Brain microvascular endothelial cell (primary cell): ENCODE measurements around the gene MMP20.
"Not testable (repeated sequence)": the region's sequence is repeated elsewhere in the genome, so short reads cannot be mapped to it uniquely, and the experiment has no call there.

Source experiments
- DNase-seq: peaks from one replicate; pipeline ENCODE4 v3.0.0-alpha.2; 2020
- H3K27ac ChIP-seq: fragments of 250-450 bp; sonication (Bioruptor Pico); 2 replicates; pipeline ENCODE4 v1.5.1; 2020; ENCODE audit warnings: mild to moderate bottlenecking, moderate library complexity
- H3K27me3 ChIP-seq: fragments of 250-450 bp; sonication (Bioruptor Pico); replicated peaks from 2 replicates; pipeline ENCODE4 v1.5.1; 2020; ENCODE audit warnings: mild to moderate bottlenecking
- H3K36me3 ChIP-seq: fragments of 250-450 bp; sonication (Bioruptor Pico); replicated peaks from 2 replicates; pipeline ENCODE4 v1.5.1; 2020; ENCODE audit warnings: mild to moderate bottlenecking
- H3K4me3 ChIP-seq: 2 replicates; pipeline ENCODE4 v1.5.1; 2011; ENCODE audit warnings: low read depth, mild to moderate bottlenecking, control low read depth, low read length, moderate library complexity
- in situ Hi-C: cut with HindIII; loops from 2 replicates; pipeline ENCODE4 v1.10.0; 2017; ENCODE audit warnings: low sequenced_read_pairs, low pct_ligation_motif_present
- TF ChIP-seq, protein P1 (sequence below): IDR thresholded peaks from 2 replicates; pipeline ENCODE4 v1.5.1; 2011; ENCODE audit warnings: low read depth, mild to moderate bottlenecking, moderate library complexity, low read length, control low read depth, inconsistent platforms; ENCODE audit errors: missing control alignments

MMP20 gene

DNA sequence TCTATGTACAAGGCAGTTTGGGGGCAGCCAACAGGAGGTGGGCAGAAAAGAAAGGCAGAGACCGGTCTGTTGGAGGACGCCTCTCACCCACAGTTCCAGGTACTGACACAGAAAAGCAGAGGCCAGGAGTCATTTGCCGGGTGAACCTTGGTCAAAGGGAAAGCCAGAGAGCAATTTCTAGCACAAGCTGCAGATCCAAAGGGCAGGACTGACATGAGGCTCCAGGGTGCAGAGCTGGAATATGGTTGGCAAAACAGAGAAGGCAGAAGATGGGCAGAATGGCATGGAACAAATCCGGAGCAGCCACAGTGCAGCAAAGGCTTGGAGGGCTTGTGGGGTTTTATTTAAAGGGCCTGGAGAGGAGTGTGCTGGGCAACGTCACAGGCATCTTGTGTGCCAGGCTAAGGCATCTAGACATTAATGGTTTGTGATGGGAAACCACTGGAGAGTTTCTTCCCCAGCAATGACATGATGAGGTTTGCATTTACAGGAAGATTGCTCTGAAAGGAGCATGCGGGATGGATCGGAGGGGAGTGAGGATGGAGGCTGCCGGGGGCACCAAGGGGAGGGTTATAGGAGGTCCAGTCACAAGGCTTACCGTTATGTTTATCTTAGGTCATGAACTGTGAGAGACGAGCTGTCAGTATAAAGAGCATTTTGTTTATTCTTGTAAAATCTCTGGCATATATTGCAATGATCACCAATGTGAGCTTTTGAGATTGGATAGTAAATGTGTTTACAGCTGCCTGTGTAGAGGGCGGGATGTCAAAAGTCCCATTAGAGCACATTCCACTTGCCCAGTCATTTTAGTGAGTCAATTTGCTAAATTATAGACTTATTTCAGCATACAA, 5.7 kb upstream of the MMP20 start:
- Histone ChIP-seq H3K36me3 (no peaks in the 10 kb centered on the region), H3K27ac (no peak overlapping the region), H3K4me3 (no peak overlapping the region), H3K27me3 (no peaks in the 10 kb centered on the region)
- in situ Hi-C loops: no loop called here
- TF ChIP-seq, protein P1, sequence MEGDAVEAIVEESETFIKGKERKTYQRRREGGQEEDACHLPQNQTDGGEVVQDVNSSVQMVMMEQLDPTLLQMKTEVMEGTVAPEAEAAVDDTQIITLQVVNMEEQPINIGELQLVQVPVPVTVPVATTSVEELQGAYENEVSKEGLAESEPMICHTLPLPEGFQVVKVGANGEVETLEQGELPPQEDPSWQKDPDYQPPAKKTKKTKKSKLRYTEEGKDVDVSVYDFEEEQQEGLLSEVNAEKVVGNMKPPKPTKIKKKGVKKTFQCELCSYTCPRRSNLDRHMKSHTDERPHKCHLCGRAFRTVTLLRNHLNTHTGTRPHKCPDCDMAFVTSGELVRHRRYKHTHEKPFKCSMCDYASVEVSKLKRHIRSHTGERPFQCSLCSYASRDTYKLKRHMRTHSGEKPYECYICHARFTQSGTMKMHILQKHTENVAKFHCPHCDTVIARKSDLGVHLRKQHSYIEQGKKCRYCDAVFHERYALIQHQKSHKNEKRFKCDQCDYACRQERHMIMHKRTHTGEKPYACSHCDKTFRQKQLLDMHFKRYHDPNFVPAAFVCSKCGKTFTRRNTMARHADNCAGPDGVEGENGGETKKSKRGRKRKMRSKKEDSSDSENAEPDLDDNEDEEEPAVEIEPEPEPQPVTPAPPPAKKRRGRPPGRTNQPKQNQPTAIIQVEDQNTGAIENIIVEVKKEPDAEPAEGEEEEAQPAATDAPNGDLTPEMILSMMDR: no peak
- DNase-seq: no peak

DNA sequence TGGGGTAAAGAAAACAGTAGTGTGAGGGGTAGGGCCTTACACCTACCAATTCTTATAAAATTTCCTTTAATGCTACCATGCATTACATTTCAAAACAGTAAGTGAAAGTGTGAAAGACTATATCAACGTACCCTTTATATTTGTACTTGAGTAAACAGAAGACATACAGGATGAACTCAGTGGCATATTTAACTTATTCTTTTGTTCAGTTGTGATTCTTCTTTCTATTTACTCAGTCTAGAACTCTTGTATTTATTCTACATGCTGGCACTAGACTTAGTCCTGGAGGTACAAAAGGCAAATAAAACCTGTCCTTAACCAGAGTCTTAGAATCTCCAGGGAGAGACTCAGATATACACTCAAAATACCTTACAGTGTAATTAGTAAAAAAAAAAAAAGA, 4.8 kb upstream of the MMP20 start:
- in situ Hi-C loops, DNase-seq, H3K36me3 ChIP-seq: not testable (repeated sequence)

DNA sequence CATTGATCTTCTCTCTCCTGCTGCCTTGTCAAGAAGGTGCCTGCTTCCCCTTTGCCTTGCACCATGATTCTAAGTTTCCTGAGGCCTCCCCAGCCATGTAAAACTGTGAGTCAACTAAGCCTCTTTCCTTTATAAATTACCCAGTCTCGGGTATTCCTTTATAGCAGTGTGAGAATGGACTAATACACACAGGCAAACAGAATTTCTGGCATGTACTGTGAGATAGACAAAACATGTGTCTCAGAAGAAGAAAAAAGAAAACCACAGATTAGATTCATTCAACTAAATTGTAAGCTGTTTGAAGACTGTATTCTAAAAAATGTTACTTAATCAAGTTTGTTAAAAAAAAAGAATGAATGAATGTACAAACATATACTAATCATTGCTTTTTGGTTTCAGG, 1.5 kb upstream of the MMP20 start:
- no peaks in the 10 kb centered on the region for H3K27me3 ChIP-seq
- no peak overlapping the region for H3K27ac ChIP-seq
- in situ Hi-C loops: no loop called here
- no peaks in the 10 kb centered on the region for H3K36me3 ChIP-seq
- DNase-seq: no peak
- TF ChIP-seq, protein P1: no peak
- H3K4me3 ChIP-seq: no peak overlapping the region

More for the DNA sequence above, 4.8 kb upstream of the MMP20 start:
- H3K27ac ChIP-seq, H3K4me3 ChIP-seq, H3K27me3 ChIP-seq: not testable (repeated sequence)

DNA sequence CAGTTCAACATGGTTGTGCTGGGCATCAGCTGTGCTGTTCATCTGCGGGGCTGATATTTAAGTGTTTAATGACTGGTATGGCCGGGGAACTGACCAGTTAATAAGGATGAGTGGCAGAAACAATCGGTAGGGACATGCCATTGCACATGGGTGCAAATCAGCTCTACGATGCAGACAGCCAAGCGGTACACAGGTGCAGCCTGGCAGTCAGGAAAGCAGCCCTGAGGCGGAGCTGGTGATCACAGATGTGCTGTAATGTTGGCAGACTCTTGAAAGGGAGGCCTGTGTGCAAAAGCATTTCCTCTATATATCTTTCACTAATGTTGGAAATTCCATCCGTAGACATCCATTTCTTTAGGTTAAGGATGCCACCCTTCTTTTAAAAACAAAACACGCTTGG, 1.1 kb downstream of the MMP20 start:
- TF ChIP-seq, protein P1: no peak
- no peaks in the 10 kb centered on the region for H3K27me3 ChIP-seq
- no peak for DNase-seq
- no peak overlapping the region for H3K27ac ChIP-seq
- H3K36me3 ChIP-seq: no peaks in the 10 kb centered on the region
- in situ Hi-C loops: no loop called here
- H3K4me3 ChIP-seq: no peak overlapping the region

DNA sequence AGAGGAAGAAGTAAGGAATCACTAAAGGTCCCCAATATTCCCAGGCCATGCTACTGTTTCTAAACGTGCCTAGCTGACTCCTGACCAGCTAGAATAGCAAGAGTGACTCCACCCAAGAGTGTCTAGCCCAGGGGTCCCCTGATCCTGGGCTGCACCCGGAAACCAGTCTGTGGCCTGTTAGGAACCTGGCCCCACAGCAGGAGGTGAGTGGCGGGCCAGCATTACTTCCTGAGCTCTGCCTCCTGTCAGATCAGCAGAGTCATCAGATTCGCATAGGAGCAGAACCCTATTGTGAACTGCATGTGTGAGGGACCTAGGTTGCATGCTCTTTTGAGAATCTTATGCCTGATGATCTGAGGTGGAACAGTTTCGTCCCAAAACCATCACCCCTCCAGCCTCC, 2.0 kb downstream of the MMP20 start:
- Histone ChIP-seq H3K27me3 (no peaks in the 10 kb centered on the region), H3K4me3 (no peak overlapping the region)

DNA sequence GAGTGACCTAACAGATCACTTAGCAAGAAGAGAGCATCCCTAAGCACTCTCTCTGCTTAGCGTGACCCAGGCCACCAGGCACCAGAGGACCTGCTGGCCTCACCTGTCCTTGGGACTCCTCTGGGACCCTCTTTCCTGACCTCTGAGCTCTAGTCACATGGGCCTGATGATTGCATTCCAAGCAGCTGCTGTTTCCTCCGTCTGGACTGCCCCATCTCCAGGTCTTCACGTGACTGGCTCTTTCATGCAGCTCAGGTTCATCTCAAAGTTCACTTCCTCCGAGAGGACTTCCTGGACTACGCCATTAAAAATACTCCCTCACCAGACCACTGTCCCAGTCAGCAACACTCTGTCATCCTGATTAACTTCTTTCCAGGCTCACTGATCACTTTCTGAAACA, 2.9 kb downstream of the MMP20 start:
- TF ChIP-seq, protein P1: no peak
- no peak overlapping the region for H3K4me3 ChIP-seq
- no peak overlapping the region for H3K27ac ChIP-seq
- in situ Hi-C loops: no loop called here
- no peaks in the 10 kb centered on the region for H3K36me3 ChIP-seq
- H3K27me3 ChIP-seq: no peaks in the 10 kb centered on the region
- no peak for DNase-seq

More for the DNA sequence above, 2.0 kb downstream of the MMP20 start:
- in situ Hi-C loops: no loop called here
- no peak for DNase-seq
- H3K27ac ChIP-seq: no peak overlapping the region
- TF ChIP-seq, protein P1: no peak
- H3K36me3 ChIP-seq: no peaks in the 10 kb centered on the region
